ENCODE measurements around the gene PEAK1.

DNA sequence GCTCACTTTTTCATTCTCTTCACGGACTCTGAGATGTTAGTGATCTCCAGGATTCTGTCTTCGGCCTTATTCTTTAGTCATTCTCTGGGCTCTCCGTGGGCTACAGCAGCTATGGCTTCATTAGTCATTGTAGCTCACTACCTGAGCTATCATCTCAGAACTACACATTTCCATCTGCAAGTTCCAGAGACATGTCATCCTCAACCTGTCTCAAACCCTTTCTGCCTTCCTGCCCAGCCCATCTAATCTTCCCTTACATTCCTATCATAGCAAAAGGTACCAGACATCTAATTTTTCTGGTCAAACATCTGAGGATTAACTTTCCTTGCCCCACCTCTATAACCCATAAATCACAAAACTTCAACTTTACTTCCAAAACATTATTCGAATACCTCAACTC is 362.2 kb downstream of the PEAK1 start:
- TF ChIP-seq, protein P1, sequence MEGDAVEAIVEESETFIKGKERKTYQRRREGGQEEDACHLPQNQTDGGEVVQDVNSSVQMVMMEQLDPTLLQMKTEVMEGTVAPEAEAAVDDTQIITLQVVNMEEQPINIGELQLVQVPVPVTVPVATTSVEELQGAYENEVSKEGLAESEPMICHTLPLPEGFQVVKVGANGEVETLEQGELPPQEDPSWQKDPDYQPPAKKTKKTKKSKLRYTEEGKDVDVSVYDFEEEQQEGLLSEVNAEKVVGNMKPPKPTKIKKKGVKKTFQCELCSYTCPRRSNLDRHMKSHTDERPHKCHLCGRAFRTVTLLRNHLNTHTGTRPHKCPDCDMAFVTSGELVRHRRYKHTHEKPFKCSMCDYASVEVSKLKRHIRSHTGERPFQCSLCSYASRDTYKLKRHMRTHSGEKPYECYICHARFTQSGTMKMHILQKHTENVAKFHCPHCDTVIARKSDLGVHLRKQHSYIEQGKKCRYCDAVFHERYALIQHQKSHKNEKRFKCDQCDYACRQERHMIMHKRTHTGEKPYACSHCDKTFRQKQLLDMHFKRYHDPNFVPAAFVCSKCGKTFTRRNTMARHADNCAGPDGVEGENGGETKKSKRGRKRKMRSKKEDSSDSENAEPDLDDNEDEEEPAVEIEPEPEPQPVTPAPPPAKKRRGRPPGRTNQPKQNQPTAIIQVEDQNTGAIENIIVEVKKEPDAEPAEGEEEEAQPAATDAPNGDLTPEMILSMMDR (optimal IDR thresholded peaks at IDR 0.05 in 1 of 3, IDR thresholded peaks at IDR 0.05 in 1 of 3, conservative IDR thresholded peaks at IDR 0.05 in 1 of 3; ENCODE audit: extremely low read depth in 1 of 3, insufficient read depth in 2 of 3, low read length in 3 of 3) = no peak
- no peak for TF ChIP-seq EZH2 (IDR thresholded peaks at IDR 0.05; ENCODE audit: low read length)

All from keratinocyte (primary cell).